CD4-positive, alpha-beta T cell treated with Interleukin-21 for 1 hour (primary cell): ENCODE results near the gene ARMC3.

Experiments used
- DNase-seq: peaks from one replicate; pipeline ENCODE4 v3.0.0-alpha.2; 2020

Gene ARMC3

DNA sequence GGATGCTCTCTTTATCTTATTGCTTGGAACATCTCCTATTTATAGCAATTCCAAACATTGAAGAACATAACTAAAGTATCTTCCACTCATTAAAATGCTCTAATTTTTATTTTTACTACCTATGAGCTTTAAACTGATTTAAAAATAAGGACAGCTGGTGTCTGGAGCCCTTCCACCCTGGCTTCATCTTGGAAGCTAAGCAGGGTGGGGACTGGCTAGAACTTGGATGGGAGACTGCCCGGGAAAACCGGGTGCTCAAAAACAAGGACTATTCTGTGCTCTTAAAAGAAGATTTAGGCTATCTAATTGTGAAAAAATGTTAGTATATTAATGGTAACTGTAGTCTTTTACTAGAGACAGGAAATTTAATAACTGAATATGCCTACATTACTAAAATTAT, 69.2 kb downstream of the ARMC3 start:
- DNase-seq: peak; percentile 4

DNA sequence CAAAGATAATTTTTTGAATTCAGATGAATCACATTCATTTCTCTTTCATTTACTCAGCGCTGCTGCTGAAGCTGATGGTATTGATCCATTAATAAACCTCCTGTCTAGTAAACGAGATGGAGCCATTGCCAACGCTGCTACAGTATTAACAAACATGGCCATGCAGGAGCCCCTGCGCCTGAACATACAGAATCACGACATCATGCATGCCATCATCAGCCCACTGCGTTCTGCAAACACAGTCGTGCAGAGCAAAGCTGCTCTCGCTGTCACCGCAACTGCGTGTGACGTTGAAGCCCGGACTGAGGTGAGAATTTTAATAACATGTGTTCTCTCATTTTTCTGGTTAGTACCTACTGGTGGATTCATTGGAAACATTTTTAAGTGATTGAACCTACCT, 70.2 kb downstream of the ARMC3 start:
- DNase-seq: no peak

DNA sequence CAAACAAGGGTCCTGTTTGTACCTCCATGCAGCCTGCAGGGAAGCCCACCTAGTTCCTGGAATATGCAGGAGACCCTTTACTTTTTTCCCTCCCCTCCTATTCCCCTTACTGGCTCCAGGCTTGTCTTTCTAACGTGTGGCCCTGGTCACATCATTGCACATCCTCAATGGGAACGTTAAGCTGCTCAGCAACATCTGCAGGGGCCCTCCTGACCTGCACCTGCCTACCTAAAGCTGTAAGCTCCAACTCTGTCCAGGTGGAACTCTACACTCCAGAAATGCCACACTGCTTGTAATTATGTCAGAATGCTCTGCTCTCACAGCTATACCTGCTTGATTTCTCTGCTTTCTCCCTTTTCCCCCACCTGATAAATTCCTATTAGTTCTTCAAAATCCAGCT, 72.1 kb downstream of the ARMC3 start:
- DNase-seq: no peak

DNA sequence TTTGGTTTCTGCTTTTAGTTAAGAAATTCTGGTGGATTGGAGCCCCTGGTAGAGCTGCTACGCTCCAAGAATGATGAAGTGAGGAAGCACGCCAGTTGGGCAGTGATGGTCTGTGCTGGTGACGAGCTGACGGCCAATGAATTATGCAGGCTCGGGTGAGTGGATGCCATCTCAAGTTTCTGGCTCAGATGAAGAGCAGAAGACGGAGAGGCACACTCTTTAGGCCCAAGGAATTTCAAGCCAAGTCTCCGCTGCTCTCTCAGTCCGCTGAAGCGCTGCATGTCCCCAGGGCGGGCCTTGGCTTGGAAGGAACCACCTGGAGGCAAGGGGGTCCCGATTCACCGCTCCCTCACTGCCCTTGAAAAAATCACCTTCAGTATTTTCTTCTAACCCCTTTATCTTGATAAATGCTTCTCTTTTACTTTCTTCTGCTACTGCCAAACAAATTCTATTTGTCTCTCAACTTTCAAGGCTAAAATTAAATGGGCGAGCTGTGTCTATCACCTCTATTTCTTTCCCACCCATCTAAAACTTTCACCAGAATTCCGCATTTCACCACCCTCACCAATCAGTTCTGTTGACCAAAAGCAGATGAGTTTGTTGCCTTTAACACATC, 74.2 kb downstream of the ARMC3 start:
- no peak for DNase-seq

DNA sequence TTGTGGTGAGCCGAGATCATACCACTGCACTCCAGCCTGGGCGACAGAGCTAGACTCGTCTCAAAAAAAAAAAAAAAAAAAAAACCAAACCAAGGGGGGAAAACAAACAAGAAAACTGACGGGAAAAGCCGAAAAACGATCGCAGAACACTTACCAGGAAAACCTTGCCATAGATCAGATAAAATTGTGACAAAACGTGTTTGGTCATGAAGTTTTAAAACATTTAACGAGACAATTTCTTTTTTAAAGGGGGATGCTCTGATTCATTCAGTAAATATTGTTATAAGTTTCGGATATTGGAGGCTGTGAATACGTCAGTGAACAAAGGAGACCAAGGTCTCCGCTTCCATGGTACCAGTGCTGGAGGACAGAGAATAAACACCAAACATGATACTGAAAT, 77.3 kb downstream of the ARMC3 start:
- no peak for DNase-seq

DNA sequence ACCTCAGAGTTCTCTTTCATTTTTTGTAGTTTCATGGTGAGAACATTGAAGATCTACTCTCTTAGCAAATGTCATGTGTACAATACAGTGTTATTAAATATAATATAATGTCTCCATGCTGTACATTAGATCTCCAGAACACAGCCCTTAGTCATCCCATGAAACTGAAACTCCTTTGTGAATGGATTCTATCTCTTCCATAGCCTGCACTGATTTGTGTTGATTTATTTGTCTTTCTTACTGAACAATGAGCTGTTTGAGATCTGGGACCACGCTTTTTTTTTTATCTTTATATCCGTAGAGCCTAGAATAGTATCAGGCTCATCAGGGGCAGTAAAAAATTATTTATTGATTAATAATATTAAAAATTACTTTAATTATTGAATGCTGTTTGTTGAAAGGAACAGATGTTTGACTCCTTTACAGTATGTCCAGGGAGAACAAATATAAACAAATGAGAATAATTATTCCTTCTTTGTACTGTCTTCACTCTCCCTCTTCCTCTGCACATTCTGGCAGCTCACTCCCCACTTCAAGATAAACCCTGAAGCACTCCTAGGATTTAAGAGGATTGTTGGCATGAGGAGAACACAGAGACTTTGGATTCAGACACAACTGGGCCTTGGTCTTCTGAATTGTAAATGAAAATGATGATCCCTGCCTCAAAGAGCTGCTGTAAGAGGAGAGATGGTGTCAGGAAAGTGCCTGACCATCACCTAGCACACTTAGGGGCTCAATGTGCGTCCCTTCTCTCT, 85.9 kb downstream of the ARMC3 start:
- DNase-seq: no peak

DNA sequence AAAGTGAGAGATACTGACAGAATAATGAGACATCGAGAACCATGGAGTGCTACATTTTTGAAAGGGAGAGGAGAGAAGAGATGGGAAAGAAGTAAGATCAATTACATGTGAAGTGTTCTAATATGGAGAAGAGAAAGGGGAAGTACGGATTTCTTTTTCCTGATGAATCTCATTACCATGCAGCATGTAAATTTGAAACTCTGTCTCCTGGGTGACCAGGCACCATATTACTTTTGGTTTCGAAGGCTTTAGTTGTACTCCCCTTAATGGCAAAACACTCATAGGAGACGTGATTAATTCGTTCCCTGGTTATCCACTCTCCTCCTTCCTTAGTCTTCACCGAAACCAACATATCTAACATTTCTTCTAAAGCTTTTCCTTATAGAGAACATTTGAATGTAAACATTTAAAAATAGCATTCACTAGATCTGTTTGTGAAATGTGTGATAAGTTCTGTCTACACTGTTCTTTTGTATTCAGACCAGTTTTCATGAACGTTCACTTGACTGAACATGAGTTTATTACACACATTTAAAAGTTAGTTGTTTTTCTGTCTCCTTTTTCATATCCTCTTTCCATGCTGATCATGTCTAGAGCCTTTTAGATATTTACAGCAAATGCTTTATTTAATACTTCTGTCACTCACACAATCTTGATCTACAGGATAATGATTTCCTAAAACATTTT, 87.3 kb downstream of the ARMC3 start:
- no peak for DNase-seq

DNA sequence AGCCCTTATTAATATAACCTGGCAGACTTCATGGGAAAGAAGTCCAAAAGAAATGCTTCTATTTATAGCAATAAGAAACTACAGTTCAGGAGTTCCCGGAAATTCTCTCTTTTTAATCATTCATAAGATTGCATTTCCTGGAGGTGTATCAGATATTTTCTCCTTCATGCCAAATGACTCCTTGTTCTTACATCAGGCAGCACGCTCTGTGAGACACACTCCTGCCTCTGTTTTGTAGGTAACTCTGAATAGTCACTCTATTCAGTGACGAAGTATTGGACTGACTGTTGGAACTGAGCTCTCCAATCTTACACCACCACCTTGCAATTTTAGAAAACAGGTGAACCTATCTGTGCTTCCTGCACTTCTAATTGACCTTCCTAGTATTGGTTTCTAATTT, 88.8 kb downstream of the ARMC3 start:
- no peak for DNase-seq

DNA sequence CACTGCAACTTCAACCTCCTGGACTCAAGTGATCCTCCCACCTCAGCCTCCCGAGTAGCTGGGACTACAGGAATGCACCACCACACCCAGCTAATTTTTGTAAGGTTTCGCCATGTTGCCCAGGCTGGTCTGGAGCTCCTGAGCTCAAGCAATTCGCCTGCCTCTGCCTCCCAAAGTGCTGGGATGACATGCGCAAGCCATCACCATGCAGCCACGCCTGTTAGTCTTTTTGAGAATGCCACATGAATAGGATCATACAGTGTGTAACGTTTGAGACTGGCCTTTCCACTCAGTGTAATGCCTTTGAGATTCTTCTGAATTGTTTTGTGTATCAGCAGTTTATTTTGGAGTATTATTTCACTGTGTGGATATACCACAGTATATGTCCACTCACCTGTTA, 91.8 kb downstream of the ARMC3 start:
- DNase-seq: no peak

DNA sequence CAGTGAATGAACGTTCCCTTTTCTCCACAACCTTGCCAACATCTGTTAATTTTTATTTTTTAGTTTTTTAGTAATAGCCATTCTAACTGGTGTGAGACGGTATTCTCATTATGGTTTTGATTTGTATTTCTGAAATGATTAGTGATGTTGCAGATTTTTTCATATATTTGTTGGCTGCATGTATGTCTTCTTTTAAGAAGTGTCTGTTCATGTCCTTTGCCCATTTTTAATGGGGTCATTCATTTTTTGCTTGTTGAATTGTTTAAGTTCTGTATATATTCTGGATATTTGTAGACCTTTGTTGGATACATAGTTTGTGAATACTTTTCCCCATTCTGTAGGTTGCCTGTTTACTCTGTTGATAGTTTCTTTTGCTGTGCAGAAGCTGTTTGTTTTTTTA, 93.6 kb downstream of the ARMC3 start:
- DNase-seq: no peak

DNA sequence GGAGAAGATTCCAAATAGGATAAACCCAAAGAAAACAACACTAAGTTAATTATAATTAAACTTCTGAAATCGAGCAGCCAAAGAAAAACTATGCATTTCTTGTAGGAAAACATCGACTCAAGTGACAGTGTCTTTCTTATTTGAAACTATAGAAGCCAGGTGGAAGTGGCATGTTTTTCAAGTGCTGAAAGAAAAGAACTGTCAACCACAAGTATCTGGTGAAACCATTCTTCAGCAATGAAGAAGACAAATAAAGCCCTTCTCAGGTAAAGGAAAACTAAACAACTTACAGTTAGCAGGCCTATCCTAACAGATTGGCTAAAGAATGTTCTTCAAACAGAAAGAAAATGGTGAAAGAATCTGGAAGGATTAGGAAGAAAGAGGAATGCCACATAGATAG, 96.1 kb downstream of the ARMC3 start:
- no peak for DNase-seq

DNA sequence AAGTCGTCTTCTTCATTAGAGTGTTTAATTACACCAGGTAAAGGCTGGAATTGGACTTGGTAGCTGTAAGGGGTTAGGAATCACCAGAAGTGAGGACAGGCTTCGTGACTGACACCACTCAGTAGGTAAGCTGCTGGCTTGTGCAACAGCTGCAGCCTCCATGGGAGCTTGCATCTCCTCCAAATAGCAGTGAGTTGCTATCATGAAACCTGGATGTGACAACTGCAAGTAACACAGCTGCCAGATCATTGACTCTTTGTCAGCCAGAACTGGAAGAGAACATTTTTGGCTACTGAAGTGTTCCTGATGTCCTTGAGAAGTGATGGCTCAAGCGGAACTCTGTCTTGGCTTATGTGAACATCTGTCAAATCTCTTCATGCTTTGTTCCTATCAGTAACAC, 103.5 kb downstream of the ARMC3 start:
- DNase-seq: no peak

DNA sequence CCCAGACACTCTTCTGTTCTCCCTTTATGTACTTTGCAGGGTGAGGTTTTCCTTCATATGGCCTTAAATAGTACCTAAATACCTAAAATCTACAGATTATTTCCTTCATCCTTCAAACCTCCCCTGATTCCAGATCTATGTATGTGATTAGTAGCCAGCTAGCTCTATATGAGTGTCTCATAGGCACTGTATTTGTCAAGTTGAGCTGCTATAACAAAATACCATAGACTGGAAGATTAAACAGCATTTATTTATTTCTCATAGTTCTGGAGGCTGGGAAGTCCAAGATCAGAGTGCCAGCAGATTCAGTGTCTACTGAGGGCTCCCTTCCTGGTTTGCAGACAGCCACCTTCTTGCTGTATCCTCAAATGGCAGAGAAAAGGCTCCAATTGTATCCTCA, 106.9 kb downstream of the ARMC3 start:
- no peak for DNase-seq

DNA sequence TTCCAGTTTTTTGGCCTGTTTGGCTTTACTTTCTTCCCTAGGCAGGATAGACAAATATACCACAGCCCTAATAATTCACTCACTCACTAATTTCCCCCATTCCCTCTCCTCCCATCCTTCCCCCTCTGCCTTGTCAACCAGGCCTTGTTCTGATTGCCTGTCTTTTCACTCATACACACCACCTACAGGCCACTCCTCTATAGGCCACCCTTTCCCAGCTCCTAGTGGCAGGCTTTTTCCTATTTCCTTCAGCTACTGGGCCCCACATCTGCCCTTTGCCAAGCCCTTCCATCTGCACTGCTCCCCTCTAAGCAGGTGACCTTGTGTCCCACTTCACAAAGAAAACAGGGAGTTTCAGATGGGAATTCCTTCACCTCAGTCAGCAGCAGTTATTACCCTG, 107.7 kb downstream of the ARMC3 start:
- no peak for DNase-seq

DNA sequence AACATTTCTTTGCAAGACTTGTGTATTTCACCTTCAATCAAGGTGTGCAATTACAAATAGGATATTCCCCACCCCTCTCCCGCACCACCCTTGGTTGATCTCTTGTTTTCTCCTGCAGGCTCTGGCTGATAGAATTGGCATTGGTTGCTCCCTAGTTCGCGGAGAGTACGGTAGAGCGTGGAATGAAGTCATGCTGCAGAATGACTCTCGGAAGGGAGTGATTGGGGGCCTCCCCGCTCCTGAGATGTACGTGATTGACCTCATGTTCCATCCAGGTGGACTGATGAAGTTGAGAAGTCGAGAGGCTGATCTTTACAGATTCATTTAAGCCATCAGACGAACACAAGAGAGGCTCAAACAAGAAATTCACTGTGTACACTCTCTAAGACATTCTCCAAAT, 109.3 kb downstream of the ARMC3 start:
- DNase-seq: no peak

DNA sequence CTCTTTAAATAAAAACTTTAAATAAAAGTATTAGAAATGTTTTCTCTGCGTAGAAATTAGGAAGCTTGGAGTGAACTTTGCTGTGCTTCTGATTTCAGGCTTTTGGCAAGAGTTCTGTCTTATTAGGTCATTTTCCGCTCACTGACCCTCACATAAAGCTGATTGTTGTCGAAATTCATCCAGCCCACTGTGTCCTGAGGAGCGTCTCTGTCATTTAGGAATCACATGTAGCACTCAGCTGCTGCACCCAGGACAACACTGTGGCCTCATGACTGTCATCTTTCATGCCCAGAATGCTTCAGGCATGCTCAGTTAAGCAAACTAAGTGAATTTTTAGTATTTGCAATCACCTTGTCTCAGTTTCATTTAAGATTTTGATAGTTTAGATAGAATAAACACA, 109.7 kb downstream of the ARMC3 start:
- DNase-seq: no peak

DNA sequence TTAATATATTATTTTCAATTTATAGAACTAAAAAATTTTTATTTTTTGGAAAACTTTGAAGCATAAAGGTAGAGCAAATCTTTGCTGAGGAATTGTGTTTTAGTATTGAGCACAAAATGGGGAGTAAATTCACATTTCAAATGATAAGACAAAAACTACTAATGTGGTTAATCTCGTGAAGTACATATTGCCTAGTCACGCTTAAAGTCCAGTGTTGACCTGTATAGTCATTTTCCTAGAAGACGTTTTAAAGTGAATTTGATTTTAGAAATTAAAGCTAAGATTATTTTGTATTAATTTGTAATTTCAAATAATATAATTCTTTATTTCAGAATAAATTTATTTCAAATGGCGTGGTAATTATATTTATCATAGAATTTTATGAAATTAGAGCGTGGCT, 110.3 kb downstream of the ARMC3 start:
- DNase-seq: no peak

DNA sequence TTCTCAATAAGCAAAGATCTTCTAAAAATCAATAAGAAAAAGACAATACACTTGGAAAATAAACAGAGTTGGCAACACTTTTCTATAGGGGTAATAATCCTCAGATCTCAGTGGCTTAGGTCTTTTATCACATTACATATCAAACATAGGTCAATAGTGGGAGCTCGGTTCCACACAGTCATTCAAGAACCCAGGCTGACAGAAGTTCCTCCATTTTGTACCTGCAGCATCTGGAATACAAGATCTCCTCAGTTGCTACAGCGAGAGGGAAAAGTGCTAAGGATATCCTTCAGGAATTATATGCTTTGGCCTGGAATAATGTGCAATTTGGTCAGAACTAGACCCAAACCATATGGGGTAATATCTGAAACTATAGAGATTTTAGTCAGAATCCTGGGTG, 112.1 kb downstream of the ARMC3 start:
- no peak for DNase-seq

DNA sequence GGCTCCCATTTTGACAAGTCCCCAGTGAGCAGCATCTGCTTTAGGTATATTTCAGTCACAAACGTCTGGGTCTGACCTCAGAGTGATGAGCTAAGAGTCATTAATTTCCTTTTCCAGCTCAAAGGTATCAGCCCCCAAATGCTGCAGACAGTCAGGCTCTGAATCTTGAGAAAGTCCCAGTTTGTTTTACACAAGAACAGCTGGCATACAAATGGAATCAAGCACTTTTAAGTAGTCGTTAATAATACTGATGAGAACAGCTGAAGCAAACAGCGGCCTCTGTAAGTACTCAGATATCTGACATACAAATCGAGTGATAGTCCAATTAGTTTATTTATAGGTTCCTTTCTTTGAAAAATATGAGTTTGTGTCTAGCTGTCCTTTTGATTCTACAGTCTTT, 118.2 kb downstream of the ARMC3 start:
- no peak for DNase-seq

DNA sequence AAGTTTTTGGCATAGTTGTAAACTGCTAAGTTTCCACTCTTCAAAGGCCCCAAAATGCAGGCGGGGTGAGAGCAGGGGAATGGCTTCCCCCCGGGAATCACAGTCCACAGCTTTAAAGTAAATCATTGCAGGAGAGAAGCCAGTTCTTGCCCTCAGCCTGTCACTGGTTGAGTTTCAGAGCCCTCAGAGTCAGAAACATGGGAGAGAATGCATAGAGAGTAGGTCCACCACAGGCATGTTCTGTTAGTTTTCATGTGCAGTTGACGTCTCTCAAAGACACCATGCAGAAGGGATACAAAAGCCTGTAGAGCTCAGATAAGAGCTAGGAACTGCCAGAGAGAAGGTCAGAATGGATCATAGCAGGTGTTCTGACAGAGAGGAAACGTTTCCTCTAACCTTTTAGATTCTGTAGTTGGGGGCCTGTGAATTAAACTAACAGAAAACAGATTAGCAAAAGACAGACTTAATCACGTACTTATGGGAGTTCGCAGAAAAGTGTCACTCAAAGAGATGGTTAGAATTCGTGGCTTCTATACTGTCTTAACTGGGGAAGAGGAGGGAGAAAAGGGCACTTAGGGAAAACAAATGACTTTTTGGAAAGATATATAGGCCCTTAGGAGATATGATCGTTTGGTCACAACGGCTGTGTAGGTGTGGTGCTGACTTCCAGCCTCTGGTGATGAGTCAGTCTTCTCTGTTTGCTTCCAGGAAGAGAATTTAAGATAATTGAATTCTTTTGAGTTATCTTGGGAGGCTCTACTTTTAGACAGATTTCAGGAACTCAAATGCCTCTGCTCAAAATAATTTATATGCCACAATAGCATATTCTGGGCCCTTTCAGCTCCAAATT, 119.6 kb downstream of the ARMC3 start:
- no peak for DNase-seq

DNA sequence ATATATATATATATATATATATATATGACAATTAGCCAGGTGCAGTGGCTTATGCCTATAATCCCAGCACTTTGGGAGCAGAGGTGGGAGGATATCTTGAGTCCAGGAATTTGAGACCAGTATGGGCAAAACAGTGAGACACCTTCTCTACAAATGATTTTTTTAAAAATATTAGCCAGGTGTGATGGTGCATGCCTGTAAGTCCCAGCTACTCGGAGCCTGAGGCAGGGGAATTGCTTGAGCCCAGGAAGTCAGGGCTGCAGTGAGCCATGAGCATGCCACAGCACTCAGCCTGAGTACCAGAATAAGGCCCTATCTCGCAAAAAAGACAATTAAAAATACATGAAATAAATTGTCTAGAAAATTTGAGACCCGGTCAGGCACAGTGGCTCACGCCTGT, 120.3 kb downstream of the ARMC3 start:
- DNase-seq: no peak

DNA sequence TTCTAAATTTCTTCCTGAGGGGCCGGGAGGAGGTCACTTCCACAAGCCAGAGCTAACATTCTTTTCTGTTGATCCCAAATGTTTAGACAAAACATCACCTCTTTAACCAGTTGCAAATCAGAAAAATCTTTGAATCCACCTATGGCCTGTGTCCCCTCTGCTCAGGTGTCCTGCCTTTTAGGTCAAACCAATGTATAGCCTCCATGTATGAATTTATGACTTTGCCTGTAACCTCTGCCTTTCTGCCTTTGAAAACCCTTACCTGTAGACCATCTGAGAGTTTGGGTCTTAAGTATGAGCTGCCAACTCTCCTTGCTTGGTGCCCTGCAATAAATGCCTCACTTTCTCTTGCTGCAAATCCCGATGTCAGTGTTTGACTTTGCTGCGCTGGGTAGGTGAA, 123.4 kb downstream of the ARMC3 start:
- no peak for DNase-seq

DNA sequence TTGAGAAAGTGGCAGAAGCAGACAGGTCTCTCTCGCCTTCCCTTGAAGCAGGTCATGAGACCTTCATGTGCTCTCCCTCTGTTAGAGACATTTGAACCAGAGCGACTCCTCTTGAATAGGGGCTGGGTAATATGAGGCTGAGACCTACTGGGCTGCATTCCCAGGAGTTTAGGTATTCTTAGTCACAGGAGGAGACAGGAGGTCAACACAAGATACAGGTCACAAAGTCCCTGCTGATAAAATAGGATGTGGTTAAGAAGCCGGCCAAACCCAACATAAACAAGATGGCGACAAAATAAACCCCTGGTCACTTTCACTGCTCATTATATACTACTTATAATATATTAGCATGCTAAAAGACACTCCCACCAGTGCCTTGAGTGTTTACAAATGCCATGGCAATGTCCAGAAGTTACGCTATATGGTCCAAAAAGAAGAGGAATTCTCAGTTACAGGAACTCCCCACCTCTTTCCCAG, 124.0 kb downstream of the ARMC3 start:
- DNase-seq: no peak
